Progenitor cell of endocrine pancreas (in vitro differentiated cells): ENCODE data around the gene SETDB2. TPM values are rescaled to one million over a fixed set of nuclear protein-coding genes. Genes with fewer than 3 reads are reported as not detected.

Experiments
- DNase-seq: peaks from one replicate; pipeline ENCODE4 v3.0.0; 2021; ENCODE audit warnings: low spot score; ENCODE audit not compliant: unreplicated experiment
- H3K27ac Mint-ChIP-seq: 2 replicates; pipeline ENCODE4 v1.8.0; 2021; ENCODE audit warnings: mild to moderate bottlenecking, moderate library complexity, mixed read lengths
- H3K27me3 Mint-ChIP-seq: 2 replicates; pipeline ENCODE4 v1.8.0; 2021; ENCODE audit warnings: mixed read lengths
- H3K36me3 Mint-ChIP-seq: 2 replicates; pipeline ENCODE4 v1.8.0; 2022; ENCODE audit warnings: mixed read lengths; ENCODE audit not compliant: insufficient read depth
- H3K4me1 Mint-ChIP-seq: 2 replicates; pipeline ENCODE4 v1.8.0; 2021; ENCODE audit warnings: low read depth, mixed read lengths
- H3K4me3 Mint-ChIP-seq: 2 replicates; pipeline ENCODE4 v1.8.0; 2021; ENCODE audit warnings: low read depth, mild to moderate bottlenecking, moderate library complexity, mixed read lengths
- H3K9me3 Mint-ChIP-seq: 2 replicates; pipeline ENCODE4 v1.8.0; 2021; ENCODE audit warnings: low read depth, mixed read lengths
- CTCF ChIP-seq: fragments of 200-600 bp; sonication (generic); IDR thresholded peaks from one replicate; pipeline ENCODE4 v1.5.0; 2021; ENCODE audit warnings: antibody characterized with exemption, mild to moderate bottlenecking; ENCODE audit not compliant: unreplicated experiment
- long read RNA-seq: library from polyadenylated mRNA; unstranded; transcript quantifications from one replicate; pipeline ENCODE4 v2.0.0, GENCODE V29; 2020
- total RNA-seq: library from RNA; stranded (reverse); gene quantifications from 2 replicates; pipeline ENCODE4 v1.2.1, GENCODE V29; 2021

The SETDB2 gene
- total RNA-seq = 11.5 and 12.1 TPM in 2 replicates
- long read RNA-seq, full-length matches to known transcripts = 5 of 87 reads
- long read RNA-seq, partial matches to known transcripts = 45 of 87 reads
- long read RNA-seq, other reads (novel, unspliced or antisense) = 37 of 87 reads

DNA sequence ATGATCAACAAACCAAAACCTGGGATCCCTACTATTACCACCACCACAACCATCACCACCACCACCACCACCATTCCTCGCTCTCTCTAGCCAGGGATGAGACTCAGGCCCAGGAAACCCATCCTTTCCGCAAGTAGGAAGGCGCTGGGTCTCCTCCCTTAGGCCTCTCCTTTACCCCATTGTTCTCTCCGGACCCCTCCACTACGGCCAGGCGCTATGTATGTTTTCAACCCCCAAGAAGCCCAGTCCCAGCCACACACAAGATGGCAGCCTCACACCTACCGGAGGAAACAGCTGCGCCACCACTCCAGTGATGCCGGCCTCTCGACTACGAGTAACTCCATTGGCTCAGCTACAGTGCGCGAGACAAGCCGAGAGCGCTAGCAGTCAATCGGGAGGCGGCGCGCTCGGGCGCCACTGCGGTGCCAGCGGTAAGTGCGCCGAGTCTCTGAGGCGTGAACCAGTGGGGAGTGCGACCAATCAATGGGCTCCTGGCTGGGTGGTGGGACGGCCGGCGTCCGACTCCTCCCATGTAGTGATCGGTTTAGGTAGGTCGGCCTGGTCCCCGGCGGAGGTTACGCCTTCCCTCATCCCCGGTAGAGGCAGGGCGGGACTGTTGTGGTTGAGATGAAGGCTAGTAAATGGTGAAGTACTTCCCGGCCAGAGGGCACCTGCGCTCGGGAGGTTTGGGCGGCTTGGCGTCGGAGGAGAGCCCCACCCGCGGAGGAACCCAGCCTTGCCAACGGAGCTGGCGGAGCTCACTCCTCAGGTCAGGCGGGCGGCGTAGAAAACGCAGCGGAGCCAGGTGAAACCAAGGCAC, at the start of gene SETDB2, which contains the start of gene CAB39L:
TSS of gene SETDB2 (plus strand) at position 571 of the 820 bp plus-strand sequence. CDS start 7,620 bp downstream, outside the sequence.
TSS of gene CAB39L (minus strand) at position 361 of the 820 bp plus-strand sequence. CDS start 61,154 bp downstream, outside the sequence.
- peak within 1 kb of the TSS; percentile 89 for H3K4me3 Mint-ChIP-seq
- H3K27me3 Mint-ChIP-seq = no peaks in the 10 kb centered on the region
- peak within 1 kb of the TSS; percentile 99 for H3K27ac Mint-ChIP-seq
- peaks cover 11% of the 10 kb centered on the region for H3K4me1 Mint-ChIP-seq
- no peaks in the 10 kb centered on the region for H3K9me3 Mint-ChIP-seq
- DNase-seq = peak; percentile 97
- peak; percentile 46 for TF ChIP-seq CTCF
- no peaks in the 10 kb centered on the region for H3K36me3 Mint-ChIP-seq

DNA sequence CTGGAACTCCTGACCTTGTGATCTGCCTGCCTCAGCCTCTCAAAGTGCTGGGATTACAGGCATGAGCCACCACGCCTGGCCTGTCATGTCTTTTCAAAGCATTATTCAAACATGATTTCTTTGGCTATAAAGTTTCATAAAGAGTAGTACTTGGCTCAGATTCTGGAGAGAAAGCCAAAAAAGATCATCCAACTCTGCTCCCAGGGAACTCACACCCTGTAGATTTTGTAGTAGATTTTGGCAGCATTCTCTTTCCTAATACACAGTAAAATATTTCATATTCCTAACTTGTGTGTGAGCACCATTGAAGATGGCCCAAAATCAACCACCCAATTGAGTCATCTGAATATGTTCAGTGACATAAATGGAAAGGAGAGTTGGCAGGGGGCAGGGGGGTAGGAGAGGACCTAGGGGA, 48.6 kb upstream of the SETDB2 start:
- Mint-ChIP-seq H3K27ac (no peak overlapping the region), H3K9me3 (no peaks in the 10 kb centered on the region)

DNA sequence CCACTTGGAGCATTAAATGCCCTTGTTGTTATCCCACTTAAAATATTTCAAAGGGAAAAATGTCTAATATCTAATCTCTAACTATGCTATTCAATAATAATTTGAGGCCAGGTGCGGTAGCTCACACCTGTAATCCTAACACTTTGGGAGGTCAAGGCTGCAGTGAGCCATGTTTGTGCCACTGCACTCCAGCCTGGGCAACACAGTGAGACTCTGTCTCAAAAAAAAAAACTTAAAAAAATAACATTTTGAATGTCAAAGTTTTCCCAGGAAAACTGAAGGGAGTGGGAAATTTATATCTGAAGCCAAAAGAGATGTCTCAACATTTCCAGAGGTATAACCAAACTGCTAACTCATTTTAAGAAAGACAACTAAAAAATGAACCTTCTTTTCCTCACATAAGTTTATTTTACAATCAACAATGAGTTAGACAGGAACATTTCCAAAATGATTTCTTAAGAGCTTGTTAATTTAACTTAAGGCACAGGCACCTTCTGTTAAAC, 48.1 kb upstream of the SETDB2 start:
- Mint-ChIP-seq H3K27ac (no peak overlapping the region), H3K4me1 (peaks cover 15% of the 10 kb centered on the region), H3K27me3 (no peaks in the 10 kb centered on the region), H3K4me3 (no peak overlapping the region), H3K36me3 (no peaks in the 10 kb centered on the region), H3K9me3 (no peaks in the 10 kb centered on the region)
- no peak for DNase-seq
- TF ChIP-seq CTCF = no peak

More for the DNA sequence above, 48.6 kb upstream of the SETDB2 start:
- no peaks in the 10 kb centered on the region for H3K36me3 Mint-ChIP-seq
- no peak overlapping the region for H3K4me3 Mint-ChIP-seq
- H3K4me1 Mint-ChIP-seq = peaks cover 12% of the 10 kb centered on the region
- no peak for TF ChIP-seq CTCF
- no peaks in the 10 kb centered on the region for H3K27me3 Mint-ChIP-seq
- no peak for DNase-seq

DNA sequence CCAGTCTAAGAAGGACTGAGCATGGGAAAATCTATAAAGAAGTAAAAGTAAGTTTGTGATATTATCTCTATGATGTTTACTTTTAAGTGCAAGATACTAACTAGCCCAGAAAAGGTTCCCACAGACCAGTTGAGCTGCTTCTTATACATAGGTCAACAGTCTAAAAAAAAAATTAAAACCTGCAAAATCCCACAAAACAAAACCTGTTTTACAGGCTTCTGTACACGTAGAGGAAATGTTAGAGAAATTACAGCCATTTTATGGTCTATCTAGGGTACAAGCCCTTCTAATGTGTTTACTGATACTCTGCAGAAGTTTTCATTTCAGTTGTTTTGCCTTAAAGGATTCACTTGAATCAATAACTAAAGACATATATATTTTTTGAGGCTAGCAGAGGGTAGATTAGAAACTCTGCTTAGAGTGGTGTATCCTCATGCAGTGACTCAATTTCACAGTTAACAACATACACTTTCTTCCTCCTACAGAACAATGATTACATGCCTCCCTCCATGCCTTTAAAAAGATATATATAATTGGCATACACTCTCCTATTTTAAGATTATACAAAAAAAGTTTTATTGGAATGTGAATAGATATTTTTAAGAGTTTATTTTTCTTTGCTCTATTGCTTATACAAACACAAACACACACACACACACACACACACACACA, 44.1 kb upstream of the SETDB2 start:
- no peak overlapping the region for H3K4me3 Mint-ChIP-seq
- H3K27ac Mint-ChIP-seq = no peak overlapping the region

More for the DNA sequence above, 44.1 kb upstream of the SETDB2 start:
- peaks cover 4% of the 10 kb centered on the region for H3K9me3 Mint-ChIP-seq
- no peak for TF ChIP-seq CTCF
- H3K4me1 Mint-ChIP-seq = peaks cover 21% of the 10 kb centered on the region
- H3K36me3 Mint-ChIP-seq = peaks cover 3% of the 10 kb centered on the region
- DNase-seq = no peak
- H3K27me3 Mint-ChIP-seq = no peaks in the 10 kb centered on the region
